Measurements from ENCODE around the gene FABP6. TPM values are rescaled to one million over a fixed set of nuclear protein-coding genes. Genes with fewer than 3 reads are reported as not detected.

Gene FABP6
- total RNA-seq, 2 donors from 2014 or later = not detected

GRCh38 chr5:160221082-160221481 is 8.2 kb upstream of the FABP6 start:
- H3K36me3 ChIP-seq = no peaks in the 10 kb centered on the region
- TF ChIP-seq CTCF (IDR thresholded peaks at IDR 0.05) = no peak
- no peaks in the 10 kb centered on the region for H3K27me3 ChIP-seq (replicated peaks; ENCODE audit: insufficient read depth)
- no peak for DNase-seq (ENCODE audit: low spot score)
- no peaks in the 10 kb centered on the region for H3K4me1 ChIP-seq (ENCODE audit: control insufficient read depth in 1 of 2, low read depth in 2 of 2)
- no peak overlapping the region for H3K27ac ChIP-seq
- no peak overlapping the region for H3K4me3 ChIP-seq
- ATAC-seq (ENCODE audit: insufficient number of reproducible peaks, low FRiP score, low read depth) = no peak
- no peaks in the 10 kb centered on the region for H3K9me3 ChIP-seq

GRCh38 chr5:160227012-160227411 is 2.3 kb upstream of the FABP6 start:
- Histone ChIP-seq H3K9me3 (no peaks in the 10 kb centered on the region), H3K4me3 (no peak overlapping the region), H3K27me3 (replicated peaks; ENCODE audit: insufficient read depth) (no peaks in the 10 kb centered on the region), H3K4me1 (ENCODE audit: control insufficient read depth in 1 of 2, low read depth in 2 of 2) (peaks cover 0 to 14% of the 10 kb centered on the region in 2 donors), H3K27ac (no peak overlapping the region), H3K36me3 (no peaks in the 10 kb centered on the region)
- no peak for DNase-seq (ENCODE audit: low spot score)
- ATAC-seq (ENCODE audit: insufficient number of reproducible peaks, low FRiP score, low read depth) = no peak
- TF ChIP-seq CTCF (IDR thresholded peaks at IDR 0.05) = no peak

GRCh38 chr5:160230686-160231527 is 1.6 kb downstream of the FABP6 start:
- DNase-seq (ENCODE audit: low spot score) (peak; percentile 31), ATAC-seq (ENCODE audit: insufficient number of reproducible peaks, low FRiP score, low read depth) (peak; percentile 65)
- H3K9me3 ChIP-seq = no peaks in the 10 kb centered on the region
- H3K36me3 ChIP-seq = no peaks in the 10 kb centered on the region
- no peak overlapping the region for H3K4me3 ChIP-seq
- H3K4me1 ChIP-seq (ENCODE audit: control insufficient read depth in 1 of 2, low read depth in 2 of 2) = peaks cover 0 to 14% of the 10 kb centered on the region in 2 donors
- no peaks in the 10 kb centered on the region for H3K27me3 ChIP-seq (replicated peaks; ENCODE audit: insufficient read depth)
- no peak overlapping the region for H3K27ac ChIP-seq
- TF ChIP-seq CTCF (IDR thresholded peaks at IDR 0.05) = no peak

GRCh38 chr5:160231783-160232342 is 2.6 kb downstream of the FABP6 start:
- H3K4me3 ChIP-seq = no peak overlapping the region
- H3K4me1 ChIP-seq (ENCODE audit: control insufficient read depth in 1 of 2, low read depth in 2 of 2) = peaks cover 0 to 14% of the 10 kb centered on the region in 2 donors
- no peaks in the 10 kb centered on the region for H3K27me3 ChIP-seq (replicated peaks; ENCODE audit: insufficient read depth)
- no peaks in the 10 kb centered on the region for H3K36me3 ChIP-seq
- ATAC-seq (ENCODE audit: insufficient number of reproducible peaks, low FRiP score, low read depth) (no peak), DNase-seq (ENCODE audit: low spot score) (no peak)
- H3K9me3 ChIP-seq = no peaks in the 10 kb centered on the region
- no peak overlapping the region for H3K27ac ChIP-seq
- TF ChIP-seq CTCF (IDR thresholded peaks at IDR 0.05) = no peak

- DNase-seq (ENCODE audit: low spot score) (no peak), ATAC-seq (ENCODE audit: insufficient number of reproducible peaks, low FRiP score, low read depth) (no peak)
- no peaks in the 10 kb centered on the region for H3K36me3 ChIP-seq
- no peak overlapping the region for H3K27ac ChIP-seq
- no peak overlapping the region for H3K4me3 ChIP-seq
- H3K9me3 ChIP-seq = no peaks in the 10 kb centered on the region
- TF ChIP-seq CTCF (IDR thresholded peaks at IDR 0.05) = no peak
- no peaks in the 10 kb centered on the region for H3K27me3 ChIP-seq (replicated peaks; ENCODE audit: insufficient read depth)
- peaks cover 0 to 14% of the 10 kb centered on the region in 2 donors for H3K4me1 ChIP-seq (ENCODE audit: control insufficient read depth in 1 of 2, low read depth in 2 of 2)
These were observed 3.9 kb downstream of the FABP6 start for GRCh38 chr5:160233215-160233614.

All from thoracic aorta (tissue), 2 donors.